Heart left ventricle (tissue), 16 donors: ENCODE measurements around the gene ANKRD40. TPM values are rescaled to one million over a fixed set of nuclear protein-coding genes. Genes with fewer than 3 reads are reported as not detected.

Source experiments
- ATAC-seq, 4 donors: fragments of 200-7000 bp; cut with Tn5 transposase; one replicate each; pipeline ENCODE4 v1.9.1; 2020 to 2022; ENCODE audit warnings: moderate library complexity in 4 of 4, mild to moderate bottlenecking in 3 of 4, moderate number of reproducible peaks in 1 of 4
- DNase-seq, 5 donors: peaks; one replicate each; pipeline ENCODE4 v3.0.0-alpha.2; 2020
- H3K27ac ChIP-seq, 12 donors: fragments of 200-600 bp; sonication (generic) in 4 of 12; one replicate each; pipeline versions ENCODE4 v1.5.0 to v1.8.0; 2016 to 2022; ENCODE audit warnings: mild to moderate bottlenecking in 2 of 12
- H3K27me3 ChIP-seq, 9 donors: fragments of 200-600 bp; sonication (generic) in 2 of 9; one replicate each; pipeline versions ENCODE4 v1.5.1 to v1.8.0; 2016 to 2022; ENCODE audit warnings: mild to moderate bottlenecking in 3 of 9
- H3K36me3 ChIP-seq, 9 donors: fragments of 200-600 bp; sonication (generic) in 2 of 9; one replicate each; pipeline versions ENCODE4 v1.5.0 to v1.8.0; 2018 to 2022; ENCODE audit warnings: mild to moderate bottlenecking in 2 of 9
- H3K4me1 ChIP-seq, 12 donors: fragments of 200-600 bp; sonication (generic) in 4 of 12; one replicate each; pipeline versions ENCODE4 v1.5.0 to v1.8.0; 2016 to 2022; ENCODE audit warnings: mild to moderate bottlenecking in 3 of 12
- H3K4me3 ChIP-seq, 12 donors: fragments of 200-600 bp; sonication (generic) in 4 of 12; one replicate each; pipeline versions ENCODE4 v1.5.0 to v1.8.0; 2017 to 2022; ENCODE audit warnings: mild to moderate bottlenecking in 9 of 12, moderate library complexity in 4 of 12
- H3K9me3 ChIP-seq, 12 donors: fragments of 200-600 bp; sonication (generic) in 4 of 12; one replicate each; pipeline versions ENCODE4 v1.5.0 to v1.8.0; 2016 to 2022; ENCODE audit warnings: mild to moderate bottlenecking in 1 of 12
- POLR2A ChIP-seq, 2 donors: fragments of 450-650 bp; IDR thresholded peaks; one replicate each; pipeline ENCODE4 v1.6.1; 2017; ENCODE audit warnings: antibody characterized with exemption in 2 of 2, mild to moderate bottlenecking in 2 of 2, moderate library complexity in 2 of 2
- WGBS, 4 donors: extraction: QIAGEN DNeasy Blood & Tissue Kit in 2 of 4; methylation state at CpG; one replicate each; pipeline versions ENCODE4 v1.1.5 to v1.1.7; 2013 to 2018; 5-methylcytosine and 5-hydroxymethylcytosine counted together
- intact Hi-C, 10 donors: fragments of 100-400 bp; cut with DNase I; formaldehyde crosslinking; loops; one replicate each; pipeline versions ENCODE4 v1.11.1 to v1.14.2; 2022
- polyA plus RNA-seq, 2 donors: library from polyadenylated mRNA; stranded (reverse); fragments of 200-250 nt; gene quantifications; one replicate each; pipeline ENCODE4 v1.2.3, GENCODE V29; 2013
- total RNA-seq, 9 donors: library from RNA; depleted of rRNA in 2 of 9; stranded (reverse); fragments of >200 nt in 2 of 9; fragmentation: NEBNext Ultra II Directional in 3 of 9; extraction: Animal tissue kit (Norgen Biotek cat#: 25700) in 3 of 9; gene quantifications; one replicate each; pipeline versions ENCODE4 v1.1.0 to v1.2.4, GENCODE V29; 2016 to 2023
- TF ChIP-seq, protein P1 (sequence below), 12 donors: fragments of 200-600 bp; sonication (generic) in 4 of 12; IDR thresholded peaks; one replicate each; pipeline versions ENCODE4 v1.5.0 to v1.8.0; 2018 to 2022; ENCODE audit warnings: antibody characterized with exemption in 12 of 12, mild to moderate bottlenecking in 5 of 12
- donor health status: ischemic (EF 13 %, LVEDD 7.1; RV severe dilation, severe dysfunction).
- donor health status: healthy with polysubstance abuse.
- donor health status: DM: no; HTN: yes; CAD: no.
- donor health status: DM: no; HTN: no; CAD: no.
- donor health status: ischemic (EF 25% LVEDD 6.9; RV normal size, moderate dysfunction).
- donor health status: ischemic (EF 25% LVEDD 5.7; RV mildly dilated, moderate dysfunction).
- donor health status: healthy.
- donor health status: DM: yes; HTN: yes; CAD: no.
- donor health status: ischemic (EF 35%, LVEDD 5.7; RV mildly dilated, moderate dysfunction).
- donor health status: nonischemic (EF 11% LVEDD 7.7; RV severe dilation, severe dysfunction).
- donor health status: DM: yes; HTN: yes; CAD: no.
- donor health status: PGD.
- donor health status: ischemic (EF 29% LVEDD 5.4; RV normal size, mild dysfunction).
- donor health status: nonischemic (EF 23%, LVEDD 6.1; RV moderate dilation, normal function).

The ANKRD40 gene
- total and polyA plus RNA-seq, 11 donors = 22.2 to 55.4 (median 47.2) TPM

DNA sequence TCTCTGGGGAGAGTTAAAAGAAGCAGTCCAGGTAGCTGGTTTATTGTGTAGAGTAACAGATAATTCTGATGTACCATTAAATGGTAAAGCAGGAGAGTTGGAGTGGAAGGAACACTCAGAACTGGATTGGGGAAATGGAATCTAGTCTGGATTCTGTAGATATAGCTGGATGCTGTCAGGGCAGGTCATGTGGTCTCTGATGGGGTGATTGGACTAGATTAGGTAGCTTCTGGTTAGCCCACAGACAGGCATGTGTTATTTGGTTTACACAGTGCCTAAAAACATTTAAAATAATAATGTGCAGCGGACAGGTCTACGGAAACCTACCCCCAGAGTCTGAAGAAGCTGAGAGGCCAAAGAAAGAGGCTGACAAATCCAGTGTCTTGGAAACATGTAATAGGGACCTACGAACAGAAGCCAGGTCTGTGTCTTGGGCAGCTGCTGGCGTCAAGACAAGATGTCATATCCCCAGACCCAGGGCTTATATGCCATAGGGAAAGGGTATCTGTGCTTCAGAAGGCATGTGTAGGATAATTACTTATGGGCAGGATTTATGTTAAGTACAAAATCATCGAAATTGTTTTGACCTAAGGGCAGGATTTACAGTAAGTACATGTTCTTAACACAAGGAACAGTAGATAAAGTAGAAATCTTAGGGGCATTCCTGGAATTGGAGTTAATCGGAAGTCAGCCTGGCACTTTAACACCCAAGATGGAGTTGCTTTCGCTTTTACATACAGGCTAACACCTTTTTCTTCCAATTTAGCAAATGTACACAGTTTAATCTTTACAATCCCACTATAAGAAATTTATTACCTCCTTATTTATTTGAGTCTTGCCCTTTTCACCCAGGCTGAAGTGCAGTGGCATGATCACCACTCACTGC is 24.1 kb upstream of the ANKRD40 start:
- DNase-seq (no peak), ATAC-seq (peak in 2 of 4 donors; percentile 17 to 37)
- intact Hi-C loops = no loop called here
- H3K4me1 ChIP-seq = peaks cover 0 to 72% (median 53%) of the 10 kb centered on the region in 12 donors
- H3K4me3 ChIP-seq = no peak overlapping the region
- peaks cover 0 to 2% (median 0%) of the 10 kb centered on the region in 9 donors for H3K36me3 ChIP-seq
- TF ChIP-seq, protein P1, sequence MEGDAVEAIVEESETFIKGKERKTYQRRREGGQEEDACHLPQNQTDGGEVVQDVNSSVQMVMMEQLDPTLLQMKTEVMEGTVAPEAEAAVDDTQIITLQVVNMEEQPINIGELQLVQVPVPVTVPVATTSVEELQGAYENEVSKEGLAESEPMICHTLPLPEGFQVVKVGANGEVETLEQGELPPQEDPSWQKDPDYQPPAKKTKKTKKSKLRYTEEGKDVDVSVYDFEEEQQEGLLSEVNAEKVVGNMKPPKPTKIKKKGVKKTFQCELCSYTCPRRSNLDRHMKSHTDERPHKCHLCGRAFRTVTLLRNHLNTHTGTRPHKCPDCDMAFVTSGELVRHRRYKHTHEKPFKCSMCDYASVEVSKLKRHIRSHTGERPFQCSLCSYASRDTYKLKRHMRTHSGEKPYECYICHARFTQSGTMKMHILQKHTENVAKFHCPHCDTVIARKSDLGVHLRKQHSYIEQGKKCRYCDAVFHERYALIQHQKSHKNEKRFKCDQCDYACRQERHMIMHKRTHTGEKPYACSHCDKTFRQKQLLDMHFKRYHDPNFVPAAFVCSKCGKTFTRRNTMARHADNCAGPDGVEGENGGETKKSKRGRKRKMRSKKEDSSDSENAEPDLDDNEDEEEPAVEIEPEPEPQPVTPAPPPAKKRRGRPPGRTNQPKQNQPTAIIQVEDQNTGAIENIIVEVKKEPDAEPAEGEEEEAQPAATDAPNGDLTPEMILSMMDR (IDR thresholded peaks at IDR 0.05) = no peak
- TF ChIP-seq POLR2A (IDR thresholded peaks at IDR 0.05) = no peak
- peak overlapping the region in 1 of 12 donors; percentile 39 for H3K27ac ChIP-seq
- WGBS, 4 donors = 69 to 74% (median 69%) methylated on average over 7 of the region's 7 CpGs
- no peaks in the 10 kb centered on the region for H3K9me3 ChIP-seq
- H3K27me3 ChIP-seq = no peaks in the 10 kb centered on the region

DNA sequence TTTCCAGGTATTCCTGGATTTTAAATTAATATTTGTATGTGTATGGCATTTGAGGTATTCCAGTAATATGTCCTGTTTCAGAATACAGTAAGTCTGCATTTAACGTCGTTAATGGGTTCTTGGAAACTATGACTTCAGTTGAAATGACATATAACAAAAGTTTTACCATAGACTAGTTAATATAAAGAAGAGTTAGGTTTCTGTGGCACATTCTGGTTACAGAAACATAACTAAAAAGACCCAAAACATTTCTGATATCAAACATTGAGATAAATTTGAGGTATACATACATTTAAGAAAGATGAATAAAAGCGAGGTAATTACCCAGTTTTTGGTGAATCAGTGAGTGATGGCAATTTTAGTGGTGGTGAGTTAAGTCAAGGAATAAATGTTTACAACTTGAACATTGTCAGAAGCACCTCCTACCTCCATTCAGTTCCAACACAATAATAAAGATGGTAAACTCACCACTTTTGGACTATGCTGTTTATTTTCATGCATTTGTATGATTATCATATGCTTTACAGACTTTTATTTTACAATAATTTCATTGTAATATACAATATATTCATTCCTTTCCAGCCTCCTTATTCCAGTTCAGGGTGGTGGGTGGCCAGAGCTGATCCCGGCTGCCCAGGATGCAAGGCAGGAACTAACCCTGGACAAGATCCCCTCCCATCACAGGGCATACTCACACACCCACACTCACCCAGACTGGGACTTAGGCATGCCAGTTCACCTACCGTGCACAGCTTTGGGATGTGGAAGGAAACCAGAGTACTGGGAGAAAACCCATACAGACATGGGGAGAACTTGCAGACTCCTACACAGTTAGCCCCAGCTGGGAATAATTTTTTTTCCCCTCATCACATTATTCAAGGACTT is 21.4 kb upstream of the ANKRD40 start:
- DNase-seq = no peak
- TF ChIP-seq, protein P1 (IDR thresholded peaks at IDR 0.05) = no peak
- no peak for TF ChIP-seq POLR2A (IDR thresholded peaks at IDR 0.05)
- peaks cover 0 to 2% (median 0%) of the 10 kb centered on the region in 9 donors for H3K36me3 ChIP-seq
- no peak overlapping the region for H3K27ac ChIP-seq
- no peaks in the 10 kb centered on the region for H3K9me3 ChIP-seq
- H3K27me3 ChIP-seq = no peaks in the 10 kb centered on the region
- ATAC-seq = peak in 2 of 4 donors; percentile 14 to 47
- peaks cover 0 to 86% (median 69%) of the 10 kb centered on the region in 12 donors for H3K4me1 ChIP-seq
- no peak overlapping the region for H3K4me3 ChIP-seq
- WGBS, 4 donors = 60 to 65% (median 63%) methylated on average over 5 of the region's 5 CpGs
- intact Hi-C loops = no loop called here

- WGBS, 4 donors = 86 to 91% (median 88%) methylated on average over 2 of the region's 2 CpGs
- intact Hi-C loops = no loop called here
- H3K27me3 ChIP-seq = no peaks in the 10 kb centered on the region
- peaks cover 0 to 2% (median 0%) of the 10 kb centered on the region in 9 donors for H3K36me3 ChIP-seq
- TF ChIP-seq, protein P1 (IDR thresholded peaks at IDR 0.05) = no peak
- no peak for TF ChIP-seq POLR2A (IDR thresholded peaks at IDR 0.05)
- ATAC-seq (no peak), DNase-seq (no peak)
- H3K4me3 ChIP-seq = no peak overlapping the region
- no peak overlapping the region for H3K27ac ChIP-seq
- H3K9me3 ChIP-seq = no peaks in the 10 kb centered on the region
- H3K4me1 ChIP-seq = peaks cover 0 to 92% (median 77%) of the 10 kb centered on the region in 12 donors
Measured at GRCh38 chr17:50728112-50728429, 20.4 kb upstream of the ANKRD40 start.
